PFSK-1 (cell line): ENCODE measurements around the gene VPS4B. TPM values are rescaled to one million over a fixed set of nuclear protein-coding genes. Genes with fewer than 3 reads are reported as not detected.
A peak's percentile ranks its signal among the peaks of the same experiment; 100 is the strongest.

ENCODE experiments used
- FOXP2 ChIP-seq: optimal IDR thresholded peaks from 2 replicates; pipeline ENCODE3; 2011; ENCODE audit warnings: borderline replicate concordance, control low read depth, inconsistent platforms; ENCODE audit not compliant: insufficient read depth; ENCODE audit errors: extremely low read length, extremely low read depth
- POLR2AphosphoS5 ChIP-seq: IDR thresholded peaks from 2 replicates; pipeline ENCODE4 v1.6.1; 2012; ENCODE audit warnings: low read depth, mild to moderate bottlenecking, control low read depth, low read length, moderate library complexity
- SIN3A ChIP-seq: IDR thresholded peaks from 2 replicates; pipeline ENCODE4 v1.6.1; 2012; ENCODE audit warnings: mild to moderate bottlenecking, low read length, moderate library complexity, borderline replicate concordance; ENCODE audit not compliant: insufficient read depth
- TAF1 ChIP-seq: IDR thresholded peaks from 2 replicates; pipeline ENCODE4 v1.6.1; 2012; ENCODE audit warnings: low read length, control low read depth, borderline replicate concordance; ENCODE audit not compliant: insufficient read depth
- polyA plus RNA-seq: library from polyadenylated mRNA; unstranded; fragments of >200 nt; gene quantifications from one replicate; pipeline ENCODE4 v1.2.1, GENCODE V29; 2012; ENCODE audit warnings: low read depth, missing spikeins; ENCODE audit not compliant: insufficient read length
- TF ChIP-seq, protein P1 (sequence below), 2 experiments: IDR thresholded peaks; 2 replicates each; pipeline versions ENCODE4 v1.6.1 to v1.8.0; 2011 to 2012; ENCODE audit warnings: low read depth in 2 of 2, low read length in 2 of 2, control low read depth in 1 of 2, inconsistent platforms in 1 of 2, mild to moderate bottlenecking in 1 of 2, moderate library complexity in 1 of 2; ENCODE audit not compliant: insufficient read depth in 1 of 2

The VPS4B gene
- polyA plus RNA-seq = 26.5 TPM

DNA sequence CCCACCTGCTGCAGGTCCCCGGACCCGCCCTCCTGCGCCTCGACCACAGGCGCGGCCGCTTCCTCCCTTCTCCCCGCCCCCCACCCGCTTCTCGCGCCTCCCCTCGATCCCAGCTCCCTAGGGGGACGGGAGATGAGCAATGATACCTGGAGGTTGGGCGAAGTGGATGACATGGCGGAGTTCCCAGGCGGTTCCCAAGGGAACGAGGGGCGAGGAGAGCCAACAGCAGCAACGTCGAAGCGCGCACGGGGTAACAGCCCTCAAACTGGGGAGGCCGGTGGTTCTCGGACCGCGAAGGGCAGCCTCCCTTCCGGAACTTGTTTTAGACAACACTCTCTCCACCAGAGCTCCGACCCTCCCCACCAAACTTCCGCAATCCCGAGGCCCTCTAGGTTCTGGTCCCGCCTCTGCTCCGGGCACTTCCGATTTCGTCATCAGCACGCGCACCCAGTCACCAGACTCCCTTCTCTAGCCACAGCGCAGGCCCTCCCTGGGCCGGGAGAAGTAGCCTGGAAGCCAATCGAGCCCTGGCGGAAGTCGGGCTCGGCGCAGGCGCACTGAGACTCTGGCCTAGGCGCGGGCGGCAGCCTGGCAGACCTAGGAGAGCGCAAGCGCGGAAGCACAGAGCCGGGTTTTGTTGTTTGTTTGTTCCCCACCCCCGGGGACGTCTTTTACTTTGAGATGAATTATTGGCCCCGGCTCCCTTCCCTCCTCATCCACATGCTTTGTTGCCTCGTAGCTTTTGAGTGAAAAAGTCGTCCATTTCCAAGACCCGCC is at the start of gene VPS4B:
Gene VPS4B (minus strand): TSS at position 390 of the 777 bp plus-strand sequence. CDS start 217 bp downstream, at position 173.
- TF ChIP-seq, protein P1, sequence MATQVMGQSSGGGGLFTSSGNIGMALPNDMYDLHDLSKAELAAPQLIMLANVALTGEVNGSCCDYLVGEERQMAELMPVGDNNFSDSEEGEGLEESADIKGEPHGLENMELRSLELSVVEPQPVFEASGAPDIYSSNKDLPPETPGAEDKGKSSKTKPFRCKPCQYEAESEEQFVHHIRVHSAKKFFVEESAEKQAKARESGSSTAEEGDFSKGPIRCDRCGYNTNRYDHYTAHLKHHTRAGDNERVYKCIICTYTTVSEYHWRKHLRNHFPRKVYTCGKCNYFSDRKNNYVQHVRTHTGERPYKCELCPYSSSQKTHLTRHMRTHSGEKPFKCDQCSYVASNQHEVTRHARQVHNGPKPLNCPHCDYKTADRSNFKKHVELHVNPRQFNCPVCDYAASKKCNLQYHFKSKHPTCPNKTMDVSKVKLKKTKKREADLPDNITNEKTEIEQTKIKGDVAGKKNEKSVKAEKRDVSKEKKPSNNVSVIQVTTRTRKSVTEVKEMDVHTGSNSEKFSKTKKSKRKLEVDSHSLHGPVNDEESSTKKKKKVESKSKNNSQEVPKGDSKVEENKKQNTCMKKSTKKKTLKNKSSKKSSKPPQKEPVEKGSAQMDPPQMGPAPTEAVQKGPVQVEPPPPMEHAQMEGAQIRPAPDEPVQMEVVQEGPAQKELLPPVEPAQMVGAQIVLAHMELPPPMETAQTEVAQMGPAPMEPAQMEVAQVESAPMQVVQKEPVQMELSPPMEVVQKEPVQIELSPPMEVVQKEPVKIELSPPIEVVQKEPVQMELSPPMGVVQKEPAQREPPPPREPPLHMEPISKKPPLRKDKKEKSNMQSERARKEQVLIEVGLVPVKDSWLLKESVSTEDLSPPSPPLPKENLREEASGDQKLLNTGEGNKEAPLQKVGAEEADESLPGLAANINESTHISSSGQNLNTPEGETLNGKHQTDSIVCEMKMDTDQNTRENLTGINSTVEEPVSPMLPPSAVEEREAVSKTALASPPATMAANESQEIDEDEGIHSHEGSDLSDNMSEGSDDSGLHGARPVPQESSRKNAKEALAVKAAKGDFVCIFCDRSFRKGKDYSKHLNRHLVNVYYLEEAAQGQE (IDR thresholded peaks at IDR 0.05; ENCODE audit: insufficient read depth in 1 of 2, low read depth in 2 of 2, low read length in 2 of 2) = peak in 1 of 2 experiments; percentile 55; a peak in 1 of 4 replicates
- peak; percentile 80 for TF ChIP-seq TAF1
- no peak for TF ChIP-seq SIN3A
- TF ChIP-seq FOXP2 = peak; percentile 93
- TF ChIP-seq POLR2AphosphoS5 = peak; percentile 75; the same call in 1 of the 2 replicates

DNA sequence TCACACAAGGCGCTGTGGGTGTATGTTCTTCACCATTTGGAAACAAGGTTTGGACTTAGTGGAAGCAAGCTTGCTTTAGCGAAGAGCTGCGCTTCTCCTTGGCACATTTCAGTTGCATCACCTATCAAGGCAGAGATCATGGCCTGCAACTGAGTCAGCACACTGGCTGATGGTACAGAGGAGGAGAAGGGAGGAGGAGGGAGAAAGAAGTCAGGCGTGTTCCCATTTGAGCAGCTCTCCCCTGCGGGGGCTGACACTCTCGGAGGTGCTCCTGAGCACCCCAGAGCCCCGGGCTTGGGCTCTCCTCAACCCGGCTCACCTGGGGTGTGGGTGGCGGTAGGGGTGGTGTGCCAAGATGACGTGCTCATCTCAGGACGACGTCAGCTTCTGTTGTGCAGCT is 48.5 kb upstream of the VPS4B start:
- TF ChIP-seq TAF1 (no peak), POLR2AphosphoS5 (no peak)

DNA sequence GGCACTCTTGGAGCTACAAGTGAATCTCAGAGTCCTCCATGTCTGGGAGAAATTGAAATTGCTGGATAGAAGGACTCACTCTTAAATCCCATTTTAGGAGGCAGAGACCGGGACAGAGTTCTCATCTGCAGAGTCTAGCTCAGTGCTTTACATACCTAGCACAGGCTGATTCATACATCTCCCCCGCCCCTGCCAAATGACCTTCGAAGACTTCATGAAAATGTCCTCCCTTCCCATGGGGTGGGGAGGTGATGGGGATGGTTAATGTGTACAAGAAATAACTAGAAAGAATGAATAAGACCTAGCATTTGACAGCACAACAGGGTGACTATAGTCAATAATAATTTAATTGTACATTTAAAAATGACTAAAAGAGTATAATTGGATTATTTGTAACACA is 46.3 kb upstream of the VPS4B start:
- TF ChIP-seq FOXP2 (no peak), POLR2AphosphoS5 (no peak), TAF1 (no peak), SIN3A (no peak)
- TF ChIP-seq, protein P1 (IDR thresholded peaks at IDR 0.05; ENCODE audit: insufficient read depth in 1 of 2, low read depth in 2 of 2, low read length in 2 of 2) = no peak

DNA sequence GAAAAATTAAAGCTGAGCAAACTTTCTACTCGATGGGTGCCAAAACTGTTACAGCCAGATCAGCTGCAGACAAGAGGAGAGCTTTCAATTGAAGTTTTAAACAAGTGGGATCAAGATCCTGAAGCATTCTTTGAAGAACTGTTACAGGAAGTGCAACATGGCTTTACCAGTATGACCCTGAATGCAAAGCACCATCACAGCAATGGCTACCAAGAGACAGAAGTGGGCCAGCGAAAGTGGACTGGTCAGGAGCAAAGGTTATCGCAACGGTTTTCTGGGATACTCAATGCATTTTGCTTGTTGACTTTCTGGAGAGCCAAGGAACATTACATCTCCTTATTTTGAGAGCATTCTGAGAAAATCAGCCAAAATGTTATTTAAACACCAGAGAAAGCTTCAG is 45.4 kb upstream of the VPS4B start:
- TF ChIP-seq SIN3A (no peak), POLR2AphosphoS5 (no peak), TAF1 (no peak), FOXP2 (no peak)
- TF ChIP-seq, protein P1 (IDR thresholded peaks at IDR 0.05; ENCODE audit: insufficient read depth in 1 of 2, low read depth in 2 of 2, low read length in 2 of 2) = no peak

DNA sequence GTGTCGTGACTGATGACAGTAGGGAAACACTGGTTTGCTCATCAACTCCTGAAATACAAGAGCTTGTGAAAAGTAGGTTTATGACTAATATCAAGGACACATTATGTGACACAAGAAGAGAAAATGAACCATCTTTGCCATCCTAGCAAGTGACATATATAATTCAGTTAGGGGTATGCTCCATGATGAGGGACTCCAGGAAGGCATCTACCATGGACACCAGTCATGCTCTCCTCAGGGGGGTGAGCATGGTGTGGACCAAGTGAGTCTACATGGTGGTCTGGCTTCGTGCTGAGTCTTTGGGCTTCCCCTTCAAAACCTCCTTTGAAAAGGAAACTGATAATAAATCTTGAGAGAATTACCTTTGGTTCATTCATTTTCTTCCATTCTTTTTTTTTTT is 42.8 kb upstream of the VPS4B start:
- TF ChIP-seq SIN3A (no peak), POLR2AphosphoS5 (no peak), FOXP2 (no peak), TAF1 (no peak)
- TF ChIP-seq, protein P1 (IDR thresholded peaks at IDR 0.05; ENCODE audit: insufficient read depth in 1 of 2, low read depth in 2 of 2, low read length in 2 of 2) = no peak
